SK-N-DZ (cell line): ENCODE measurements around the gene IL12RB2.

Experiments
- DNase-seq: peaks from one replicate; pipeline ENCODE4 v3.0.0-alpha.2; 2015; ENCODE audit warnings: low spot score

IL12RB2 gene

DNA sequence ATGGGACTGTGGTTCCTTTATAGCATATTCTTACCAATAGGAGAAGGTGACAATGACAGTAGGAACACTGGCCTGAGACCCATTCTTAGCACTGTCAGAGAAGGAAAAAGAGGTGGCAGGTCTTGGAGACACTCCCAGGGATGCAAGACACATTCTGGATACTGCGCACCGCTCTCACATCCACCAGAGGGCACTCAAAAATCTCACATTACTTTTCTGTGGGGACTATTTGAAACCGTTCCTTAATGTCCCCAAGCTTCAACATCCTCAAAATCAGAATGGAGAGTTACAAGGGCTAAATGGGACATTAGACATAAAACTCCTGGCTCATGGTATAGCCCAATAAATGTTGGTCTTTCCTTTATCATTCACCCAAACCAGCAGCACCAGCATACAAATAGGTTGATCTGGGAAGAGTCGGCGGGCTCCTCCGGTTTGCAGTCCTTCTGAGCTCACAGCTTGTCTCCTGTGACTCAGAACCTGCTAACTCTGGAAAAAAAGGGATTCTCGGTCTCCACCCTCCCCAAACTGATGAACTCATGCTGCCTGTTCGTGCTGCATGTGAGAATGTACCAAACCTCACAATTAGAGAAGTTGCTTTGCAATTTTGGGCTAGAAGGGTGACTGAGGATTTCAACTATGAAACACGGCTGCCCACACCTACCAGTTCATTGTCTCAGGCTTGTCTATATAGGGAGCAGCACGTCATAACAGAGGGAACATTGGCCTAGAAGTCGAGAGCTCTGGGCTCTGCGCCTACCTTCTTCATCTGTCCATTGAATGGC, 40.2 kb downstream of the IL12RB2 start:
- peak; percentile 43 for DNase-seq

DNA sequence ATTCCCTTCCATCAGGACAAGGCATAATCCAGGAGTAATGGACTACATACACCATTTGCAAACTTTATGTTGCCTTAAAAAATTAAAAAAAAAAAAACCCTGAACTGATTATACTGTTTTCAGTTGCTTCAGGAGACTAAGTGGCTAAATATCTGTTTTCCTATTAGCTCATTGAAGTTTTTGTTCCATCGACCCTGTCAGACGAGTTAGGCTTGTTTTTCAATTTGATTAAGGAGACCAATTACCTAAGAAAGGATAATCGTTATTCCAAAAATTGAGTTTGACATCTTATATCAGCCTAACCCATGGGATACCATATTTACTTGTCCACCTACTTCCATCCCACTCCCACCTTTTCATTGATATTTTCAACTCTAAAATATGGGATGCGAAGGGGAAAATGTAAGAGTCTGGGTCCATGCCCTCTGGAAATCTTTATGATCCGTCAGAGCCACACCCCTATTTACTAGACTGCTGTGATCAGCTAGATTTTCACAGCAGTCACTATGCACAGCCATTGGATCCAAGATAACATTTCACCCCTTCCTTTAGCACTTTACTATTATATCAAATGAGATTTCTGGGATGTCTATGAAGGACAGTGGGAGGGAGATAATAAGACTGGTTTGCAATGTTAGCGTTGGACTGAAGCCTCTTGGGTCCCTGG, 41.0 kb downstream of the IL12RB2 start:
- DNase-seq = no peak

DNA sequence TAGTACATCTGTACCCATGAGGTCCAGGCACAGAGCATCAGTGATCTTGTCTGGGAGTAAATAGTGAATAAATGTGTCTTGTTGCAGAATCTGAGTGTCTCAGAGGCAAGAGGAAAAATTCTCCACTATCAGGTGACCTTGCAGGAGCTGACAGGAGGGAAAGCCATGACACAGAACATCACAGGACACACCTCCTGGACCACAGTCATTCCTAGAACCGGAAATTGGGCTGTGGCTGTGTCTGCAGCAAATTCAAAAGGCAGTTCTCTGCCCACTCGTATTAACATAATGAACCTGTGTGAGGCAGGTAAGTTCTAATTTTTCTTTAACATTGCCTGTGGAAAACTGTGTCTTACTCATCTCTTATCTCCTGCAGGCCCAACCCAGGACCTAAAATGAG, 43.1 kb downstream of the IL12RB2 start:
- no peak for DNase-seq

DNA sequence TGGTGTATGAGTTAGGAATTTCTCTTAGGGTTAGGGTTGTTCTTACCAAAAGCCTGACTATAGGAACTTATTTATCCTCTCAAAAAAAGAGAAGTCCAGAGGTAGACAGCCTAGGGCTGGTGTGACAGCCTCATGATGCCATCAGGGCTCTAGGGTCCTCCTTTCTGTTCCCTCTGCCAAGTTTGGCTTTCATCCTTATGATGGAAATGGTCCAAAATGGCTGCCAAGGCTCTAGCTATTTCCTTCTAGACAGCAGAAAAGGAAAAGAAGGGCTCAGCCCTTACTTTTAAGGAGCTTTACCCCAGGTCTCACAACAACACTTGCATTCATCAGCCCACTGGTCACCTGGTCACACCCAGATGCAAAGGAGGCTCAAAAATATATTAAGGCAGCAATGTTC, 44.5 kb downstream of the IL12RB2 start:
- no peak for DNase-seq

DNA sequence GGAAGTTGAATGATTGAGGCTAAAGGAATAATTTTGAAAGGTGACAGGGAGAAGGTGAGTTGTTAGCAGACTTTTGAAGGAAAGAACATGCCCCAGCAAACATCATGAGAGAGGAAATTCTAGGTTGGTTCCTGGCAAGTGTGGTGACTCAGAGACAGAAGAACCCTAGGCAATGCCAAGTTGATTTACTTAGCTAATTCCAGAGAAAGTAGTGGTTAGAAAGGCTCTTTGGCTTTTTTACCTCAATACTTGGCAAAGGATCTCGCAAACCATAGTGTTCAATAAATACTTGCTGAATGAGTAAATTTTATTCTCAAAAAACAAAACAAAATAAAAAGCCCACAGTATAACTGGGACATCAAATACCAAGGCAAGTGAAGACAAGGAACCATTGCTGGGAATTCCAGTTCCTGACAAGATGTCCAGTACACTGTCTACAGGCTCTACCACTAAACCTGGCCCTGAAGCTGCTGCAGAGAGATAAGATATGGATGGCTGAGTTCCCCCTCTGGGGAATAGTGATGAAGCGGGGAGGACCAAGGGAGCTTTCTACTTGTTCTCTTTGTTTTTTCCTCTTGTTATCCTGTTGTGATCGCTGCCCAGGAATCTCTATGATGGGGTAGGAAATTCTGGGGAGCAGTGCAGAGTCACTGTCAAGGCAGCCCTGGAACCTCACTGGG, 48.2 kb downstream of the IL12RB2 start:
- no peak for DNase-seq

DNA sequence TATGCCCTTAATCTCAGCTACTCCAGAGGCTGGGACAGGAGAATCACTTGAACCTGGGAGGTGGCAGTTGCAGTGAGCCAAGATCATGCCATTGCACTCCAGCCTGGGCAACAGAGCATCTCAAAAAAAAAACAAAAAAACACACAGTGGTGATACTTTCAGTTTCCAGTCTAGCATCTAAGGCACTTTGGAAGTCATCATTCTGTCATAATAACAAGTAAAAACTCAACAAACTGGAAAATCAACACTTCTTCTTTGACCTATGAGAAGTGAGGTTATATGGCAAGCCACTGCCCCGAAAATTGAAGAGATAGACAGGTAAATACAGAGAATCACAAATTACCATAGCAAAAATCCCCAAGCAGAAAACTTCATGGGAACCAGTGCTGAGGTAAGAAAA, 51.9 kb downstream of the IL12RB2 start:
- DNase-seq = no peak

DNA sequence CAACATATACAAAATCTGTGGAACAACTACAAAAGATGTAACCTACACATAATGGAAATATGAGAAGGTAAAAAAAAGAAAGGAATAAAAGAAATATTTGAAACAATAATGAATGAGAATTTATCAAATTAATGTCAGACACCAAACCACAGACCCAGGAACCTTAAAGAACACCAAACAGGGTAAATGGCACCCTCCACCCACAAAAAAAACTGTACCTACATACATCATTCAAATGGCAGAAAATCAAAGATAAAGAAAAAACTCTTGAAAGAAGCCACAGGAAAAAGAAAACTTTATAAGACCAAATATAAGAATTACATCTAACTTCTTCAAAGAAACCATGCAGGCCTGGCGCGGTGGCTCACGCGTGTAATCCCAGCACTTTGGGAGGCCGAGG, 54.0 kb downstream of the IL12RB2 start:
- DNase-seq = no peak

DNA sequence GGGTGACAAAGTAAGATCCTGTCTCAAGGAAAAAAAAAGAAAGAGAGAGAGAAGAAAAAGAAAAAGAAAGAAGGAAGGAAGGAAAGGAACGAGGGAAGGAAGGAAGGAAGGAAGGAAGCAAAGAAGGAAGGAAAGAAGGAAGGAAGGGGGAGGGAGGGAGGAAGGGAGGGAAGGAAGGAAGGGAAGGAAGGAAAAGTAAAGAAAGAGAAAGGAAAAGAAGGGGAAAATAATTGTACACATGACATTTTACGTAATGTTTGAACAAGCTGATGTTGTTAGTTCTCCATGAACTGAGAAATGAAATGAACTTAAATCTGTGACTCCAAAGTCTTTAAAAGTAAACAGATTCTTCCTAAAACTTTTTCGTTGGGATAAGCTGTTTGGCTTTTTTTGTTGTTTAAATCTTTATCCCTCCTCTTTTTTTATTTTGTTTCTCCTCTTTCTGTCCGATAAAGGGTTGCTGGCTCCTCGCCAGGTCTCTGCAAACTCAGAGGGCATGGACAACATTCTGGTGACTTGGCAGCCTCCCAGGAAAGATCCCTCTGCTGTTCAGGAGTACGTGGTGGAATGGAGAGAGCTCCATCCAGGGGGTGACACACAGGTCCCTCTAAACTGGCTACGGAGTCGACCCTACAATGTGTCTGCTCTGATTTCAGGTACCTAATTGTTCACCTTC, 59.8 kb downstream of the IL12RB2 start:
- no peak for DNase-seq

DNA sequence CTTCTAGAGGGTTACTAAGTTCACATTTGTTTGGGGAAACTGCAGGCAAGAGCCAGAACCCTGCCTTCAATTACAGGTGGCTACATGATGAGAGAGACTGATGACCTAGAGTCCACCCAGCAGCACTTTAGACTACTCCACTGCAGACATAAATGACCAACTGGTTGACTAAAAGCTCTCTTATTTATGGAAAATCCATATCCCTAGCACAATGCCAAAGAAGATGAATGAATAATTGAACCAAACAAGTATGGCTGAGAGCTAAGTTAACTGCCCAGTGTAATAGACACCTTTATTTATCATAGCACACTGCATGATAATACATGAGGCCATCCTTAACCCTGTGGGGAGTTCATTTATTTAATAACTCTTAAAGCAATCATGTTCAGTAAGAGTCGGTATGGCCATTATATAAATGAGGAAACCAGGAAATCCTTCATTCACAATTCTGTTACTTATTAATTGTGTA, 60.4 kb downstream of the IL12RB2 start:
- DNase-seq = no peak

DNA sequence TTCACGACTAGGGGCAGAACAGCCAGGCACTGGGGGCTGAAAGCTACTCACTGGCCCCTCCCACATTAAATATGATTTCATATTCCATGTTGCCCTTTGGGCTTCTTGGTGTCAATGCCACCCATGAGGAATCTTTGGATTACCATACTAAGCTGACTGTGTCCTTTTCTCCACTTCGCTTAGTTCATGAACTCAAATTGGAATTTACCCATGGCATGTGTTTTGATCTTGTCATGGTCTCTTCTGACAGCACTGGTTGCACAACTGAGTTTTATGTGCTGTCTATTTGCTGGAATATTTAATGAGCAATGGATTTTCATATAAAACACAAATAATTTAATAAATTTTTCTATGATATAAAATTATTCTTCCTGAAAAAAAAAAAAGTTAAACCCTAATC, 63.4 kb downstream of the IL12RB2 start:
- no peak for DNase-seq

DNA sequence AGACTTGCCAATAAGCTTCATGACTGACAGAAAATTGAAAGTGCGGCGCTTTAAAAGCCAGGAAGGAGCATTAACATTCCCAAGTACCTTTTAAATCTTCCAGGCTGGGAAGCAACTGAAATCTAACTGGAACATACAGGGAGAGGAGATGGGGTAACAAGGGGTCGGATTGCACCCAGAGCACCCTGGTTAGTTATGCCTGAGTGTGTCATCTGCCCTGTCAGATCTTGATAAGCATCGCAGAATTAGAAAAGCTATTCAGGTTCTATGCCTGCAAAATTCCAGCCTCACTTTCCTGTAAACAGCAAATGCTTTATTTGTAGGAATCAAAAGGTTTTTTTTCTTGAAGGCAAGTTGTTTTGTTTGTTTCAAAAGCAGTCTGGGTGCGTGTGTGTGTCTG, 64.0 kb downstream of the IL12RB2 start:
- DNase-seq = peak; percentile 7

DNA sequence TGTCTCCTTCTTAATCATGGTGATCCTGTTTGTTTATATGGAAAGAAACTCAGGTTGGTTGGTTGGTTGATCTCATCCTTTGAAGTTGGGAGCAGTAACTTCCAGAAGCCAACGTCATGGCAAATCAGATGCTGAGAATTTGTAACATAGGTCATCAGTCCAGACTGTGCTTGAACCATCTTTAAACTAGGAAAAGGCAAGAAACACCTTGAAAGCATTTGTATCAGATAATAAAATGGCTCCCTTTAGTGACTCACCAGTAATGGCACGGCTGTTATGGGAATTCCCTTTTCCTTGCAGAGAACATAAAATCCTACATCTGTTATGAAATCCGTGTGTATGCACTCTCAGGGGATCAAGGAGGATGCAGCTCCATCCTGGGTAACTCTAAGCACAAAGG, 64.5 kb downstream of the IL12RB2 start:
- DNase-seq = no peak

DNA sequence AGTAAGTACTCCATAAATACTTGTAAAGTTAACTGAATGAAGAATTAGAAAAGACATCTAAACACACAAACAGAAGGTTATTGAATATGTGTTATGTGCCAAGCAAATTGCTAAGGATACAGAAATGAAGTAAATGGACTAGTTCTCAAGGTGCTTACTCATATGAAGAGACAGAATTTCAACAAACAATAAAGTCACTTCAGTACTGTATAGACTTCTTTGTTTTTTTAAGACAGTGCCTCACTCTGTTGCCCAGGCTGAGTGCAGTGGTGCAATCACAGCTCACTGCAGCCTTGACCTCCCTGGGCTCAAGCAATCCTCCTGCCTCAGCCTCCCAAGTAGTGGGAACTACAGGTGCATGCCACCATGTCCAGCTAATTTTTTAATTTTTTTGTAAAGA, 65.2 kb downstream of the IL12RB2 start:
- DNase-seq = no peak

DNA sequence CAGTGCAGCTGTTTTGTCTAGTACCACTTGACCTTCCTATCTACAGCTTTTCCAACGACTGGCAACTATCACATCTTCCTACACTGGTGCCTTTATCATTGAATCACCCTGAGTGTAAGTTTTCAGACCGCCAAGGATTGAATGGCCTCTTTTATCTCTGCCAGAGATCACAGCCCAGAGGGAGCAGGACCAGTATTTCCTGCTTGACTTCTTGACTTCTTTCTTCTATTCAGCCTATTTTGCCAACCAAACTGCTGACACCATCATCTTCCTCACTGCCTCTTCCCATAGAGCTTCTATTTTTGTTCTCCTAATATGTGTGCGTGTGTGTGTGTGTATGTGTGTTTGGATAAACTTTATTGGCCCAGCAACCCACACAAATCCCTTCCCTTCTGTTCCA, 68.7 kb downstream of the IL12RB2 start:
- DNase-seq = peak; percentile 16

DNA sequence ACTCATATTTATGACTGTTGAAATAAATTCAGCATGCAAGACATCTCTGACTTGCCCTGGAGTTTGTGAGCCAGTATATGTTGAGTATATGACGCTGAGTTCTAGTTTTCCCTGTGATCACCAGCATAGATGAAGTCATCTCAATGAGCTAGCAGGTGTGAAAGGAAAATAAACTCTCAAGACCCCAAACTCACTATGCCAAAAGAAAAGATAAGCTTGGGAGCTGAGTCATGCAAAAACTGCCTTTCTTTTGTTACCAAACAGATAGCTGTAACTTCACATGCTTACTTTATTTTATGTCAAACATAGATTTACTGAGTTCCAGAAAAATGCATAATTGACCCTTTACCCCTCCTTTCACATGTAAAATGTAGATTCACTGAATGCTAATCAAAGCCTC, 69.6 kb downstream of the IL12RB2 start:
- no peak for DNase-seq

DNA sequence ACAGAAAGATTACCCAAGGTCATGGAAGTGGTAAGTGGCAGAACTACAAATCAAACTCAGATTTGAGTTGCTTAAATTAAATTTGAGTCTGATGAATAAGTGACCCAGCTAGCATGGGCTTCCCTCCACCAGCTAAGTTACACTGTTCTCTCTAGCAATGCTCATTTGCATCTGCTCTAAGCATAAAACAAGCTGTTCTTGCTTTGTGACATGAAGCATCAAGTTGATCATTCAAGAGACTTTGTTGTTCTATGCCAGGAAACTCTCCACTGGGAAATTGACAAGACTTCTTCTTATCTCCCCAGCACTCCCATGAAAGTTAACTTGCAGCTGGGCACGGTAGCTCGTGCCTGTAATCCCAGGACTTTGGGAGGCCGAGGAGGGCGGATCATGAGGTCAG, 73.5 kb downstream of the IL12RB2 start:
- DNase-seq = no peak

DNA sequence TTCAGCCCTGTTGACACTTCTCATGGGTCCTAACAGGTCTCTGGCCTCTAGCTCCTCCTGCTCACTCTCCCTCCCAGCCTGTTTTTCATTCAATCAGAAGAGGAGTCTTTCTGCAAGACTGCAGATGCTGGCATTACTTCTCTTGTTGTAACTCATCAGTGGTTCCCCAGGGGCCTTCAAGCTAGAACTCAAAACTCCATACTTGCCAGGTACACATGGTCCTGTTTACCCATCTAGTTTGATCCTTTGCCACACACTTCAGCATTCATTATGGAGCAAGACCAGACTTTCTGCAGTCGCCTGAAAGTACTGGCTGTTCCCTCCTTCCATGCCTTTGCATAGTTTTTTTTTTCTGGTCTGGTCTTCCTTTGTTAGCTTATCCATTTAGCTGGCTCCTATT, 74.6 kb downstream of the IL12RB2 start:
- DNase-seq = no peak

DNA sequence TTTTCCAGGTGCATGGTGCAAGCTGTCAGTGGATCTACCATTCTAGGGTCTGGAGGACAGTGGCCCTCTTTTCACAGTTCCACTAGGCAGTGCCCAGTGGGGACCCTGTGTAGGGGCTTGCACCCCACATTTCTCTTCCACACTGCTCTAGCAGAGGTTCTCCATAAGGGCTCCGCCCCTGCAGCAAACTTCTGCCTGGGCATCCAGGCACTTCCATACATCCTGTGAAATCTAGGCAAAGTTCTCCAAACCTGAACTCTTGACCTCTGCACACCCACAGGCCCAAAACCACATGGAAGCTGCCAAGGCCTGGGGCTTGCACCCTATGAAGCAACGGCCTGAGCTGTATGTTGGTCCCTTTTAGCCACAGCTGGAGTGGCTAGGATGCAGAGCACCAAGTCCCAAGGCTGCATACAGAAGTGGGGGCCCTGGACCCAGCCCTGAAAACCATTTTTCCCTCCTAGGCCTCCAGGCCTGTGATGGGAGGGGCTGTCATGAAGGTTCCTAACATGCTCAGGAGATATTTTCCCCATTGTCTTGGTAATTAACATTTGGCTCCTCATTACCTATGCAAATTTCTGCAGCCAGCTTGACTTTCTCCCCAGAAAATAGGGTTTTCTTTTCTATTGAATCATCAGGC, 76.4 kb downstream of the IL12RB2 start:
- no peak for DNase-seq

DNA sequence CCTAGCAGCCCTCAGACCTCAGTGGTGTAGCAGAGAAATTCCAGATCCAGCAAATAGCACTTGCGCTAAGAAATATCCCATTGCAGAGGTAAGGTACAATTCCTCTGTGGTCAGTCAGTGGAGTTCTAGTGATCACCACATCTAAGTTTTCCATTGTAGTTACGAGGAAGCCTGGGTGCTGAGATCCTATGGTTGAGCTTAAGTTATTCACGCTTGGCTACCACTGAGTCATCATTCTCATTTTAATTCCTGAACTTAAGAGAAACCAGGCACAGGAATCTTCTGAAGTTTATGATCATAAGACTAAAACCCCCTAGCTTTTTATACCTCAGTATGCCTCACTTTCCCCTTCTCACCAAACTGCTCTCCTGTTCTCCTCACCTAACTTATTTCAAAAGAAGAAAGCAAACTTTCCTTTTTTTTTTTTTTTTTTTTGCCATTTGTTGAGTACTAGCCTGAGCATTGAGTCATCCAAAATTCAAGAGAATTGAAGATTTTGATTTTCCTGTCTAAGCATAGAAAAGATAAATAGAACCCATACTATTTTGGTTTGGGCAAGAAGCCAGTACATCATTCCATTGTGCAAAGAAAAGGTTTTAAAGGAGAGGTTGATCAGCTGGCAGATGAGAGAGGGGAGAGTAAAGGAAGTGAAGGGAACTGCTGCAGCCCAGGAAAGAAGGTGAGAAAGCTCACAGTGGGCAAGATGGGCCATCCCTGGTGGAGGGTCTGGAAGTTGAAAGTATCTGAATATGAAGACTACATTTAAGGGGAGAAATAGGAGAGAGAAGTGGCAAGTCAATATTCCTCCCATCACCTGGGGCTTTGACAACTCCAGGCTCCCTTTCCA, 82.6 kb downstream of the IL12RB2 start:
- DNase-seq = no peak

DNA sequence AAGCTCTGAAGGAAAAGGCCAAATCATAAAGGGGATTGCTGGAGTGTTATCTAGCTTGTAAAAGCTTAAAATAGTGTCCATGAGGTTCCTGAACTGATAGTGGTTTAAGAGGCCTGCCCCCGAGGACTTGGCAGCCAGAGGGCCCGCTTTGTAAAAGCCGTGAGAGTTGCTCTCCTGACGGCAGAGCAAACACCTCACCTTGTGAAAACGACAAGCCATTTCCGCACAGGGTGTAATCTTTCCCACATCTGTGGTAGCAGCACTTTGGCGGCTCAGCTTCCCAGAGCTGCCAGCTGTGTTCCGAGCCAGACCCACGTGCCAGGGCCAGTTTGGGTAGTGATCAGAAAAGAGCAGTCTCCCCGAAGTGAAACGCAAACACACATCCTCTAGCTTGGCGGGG, 85.6 kb downstream of the IL12RB2 start:
- DNase-seq = no peak

DNA sequence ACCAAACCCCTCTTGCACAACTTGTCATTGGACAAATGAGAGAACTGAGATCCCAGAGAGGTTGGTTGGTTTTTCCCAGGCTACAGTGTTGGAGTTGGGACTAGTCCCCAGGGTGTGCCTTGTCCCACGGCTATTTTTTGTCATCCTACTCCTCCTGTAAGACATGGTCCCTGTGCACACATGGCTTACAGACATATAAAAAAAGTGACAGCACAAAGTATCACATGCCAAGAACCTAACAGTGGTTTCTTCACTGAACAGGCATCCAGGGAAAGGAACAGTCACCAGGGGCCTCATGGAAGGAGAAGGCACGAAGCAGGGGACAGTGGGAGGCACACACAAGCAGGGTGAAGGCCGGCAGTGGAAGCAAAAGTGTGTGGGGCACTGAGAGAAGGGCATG, 86.1 kb downstream of the IL12RB2 start:
- no peak for DNase-seq
